HG02885 (cell line): Measurements from ENCODE around the gene STRBP.

Source experiments
- ATAC-seq: cut with Tn5 transposase; IDR thresholded peaks from one replicate; pipeline ENCODE4 v1.9.1; 2021; ENCODE audit warnings: mild to moderate bottlenecking; ENCODE audit not compliant: unreplicated experiment, poor library complexity

STRBP gene

DNA sequence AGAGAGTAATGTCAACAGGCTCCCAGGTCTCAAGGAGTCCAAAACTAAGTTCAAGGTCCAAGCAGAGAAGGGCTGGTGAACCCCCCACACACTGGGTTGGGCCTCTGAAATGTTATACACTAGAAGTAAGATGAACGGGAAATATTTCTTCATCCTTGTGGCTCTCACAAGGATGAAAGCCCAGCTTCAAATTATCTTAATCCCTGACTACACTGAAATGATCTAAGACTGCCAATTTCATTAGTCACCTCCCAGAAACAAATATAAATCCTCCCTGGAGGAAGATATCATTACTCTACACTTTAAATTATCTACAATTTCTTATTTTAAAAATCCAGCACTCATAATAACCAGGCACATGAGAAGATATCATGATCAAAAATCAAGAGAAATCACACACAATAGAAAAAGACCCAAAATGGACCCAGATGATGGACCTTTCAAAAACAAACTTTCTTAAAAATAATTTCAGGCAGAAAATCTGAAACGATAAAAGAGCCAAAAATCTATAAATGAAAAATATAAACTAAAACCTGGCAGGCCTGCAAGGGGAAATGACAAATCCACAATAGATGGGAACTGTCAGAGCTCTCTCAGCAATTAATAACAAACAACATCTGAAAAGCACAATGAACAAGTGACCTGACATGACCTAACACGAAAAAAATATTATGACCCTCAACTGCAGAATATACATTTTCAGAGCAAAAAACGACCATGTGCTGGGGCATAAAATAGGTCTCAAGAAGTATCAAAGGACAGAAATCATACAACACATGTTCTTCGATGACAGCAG is 117.5 kb downstream of the STRBP start:
- ATAC-seq: no peak

DNA sequence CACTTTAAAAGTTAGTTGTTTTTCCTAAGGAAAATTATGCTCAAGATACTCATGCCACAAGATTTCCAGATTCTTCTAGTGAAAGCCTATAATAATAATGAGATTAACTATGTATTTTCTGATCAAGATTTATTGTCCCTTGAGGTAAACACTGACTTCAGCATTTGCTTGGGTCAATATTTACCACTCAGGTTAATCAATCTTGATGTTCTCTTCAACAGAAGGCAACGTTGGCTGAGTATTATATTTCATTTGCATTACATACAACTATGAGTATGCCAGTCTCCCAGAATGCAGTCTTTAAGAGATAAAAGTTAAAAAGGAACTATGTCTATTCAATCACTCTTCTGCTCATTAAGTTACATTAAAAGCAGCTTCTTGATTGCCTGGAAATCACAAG is 119.3 kb downstream of the STRBP start:
- ATAC-seq: no peak

DNA sequence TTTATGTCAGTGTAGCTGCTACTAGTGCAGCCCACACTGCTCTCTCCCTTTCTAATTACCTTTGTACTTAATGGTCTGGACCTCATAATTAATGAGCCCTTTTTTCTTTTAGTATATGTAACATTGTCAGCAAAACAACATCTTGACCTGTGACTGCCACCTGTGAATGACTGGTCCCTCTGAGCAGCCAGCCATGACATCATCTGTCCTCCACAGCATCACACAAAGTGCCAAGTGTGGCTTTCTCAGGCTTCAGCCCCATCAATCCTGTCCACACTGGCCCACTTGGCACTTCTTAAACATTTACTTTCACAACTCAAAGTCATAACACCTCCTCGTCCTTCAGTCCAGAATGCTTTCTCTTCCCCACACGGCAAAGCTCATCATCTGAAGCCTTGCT is 130.2 kb downstream of the STRBP start:
- ATAC-seq: no peak

DNA sequence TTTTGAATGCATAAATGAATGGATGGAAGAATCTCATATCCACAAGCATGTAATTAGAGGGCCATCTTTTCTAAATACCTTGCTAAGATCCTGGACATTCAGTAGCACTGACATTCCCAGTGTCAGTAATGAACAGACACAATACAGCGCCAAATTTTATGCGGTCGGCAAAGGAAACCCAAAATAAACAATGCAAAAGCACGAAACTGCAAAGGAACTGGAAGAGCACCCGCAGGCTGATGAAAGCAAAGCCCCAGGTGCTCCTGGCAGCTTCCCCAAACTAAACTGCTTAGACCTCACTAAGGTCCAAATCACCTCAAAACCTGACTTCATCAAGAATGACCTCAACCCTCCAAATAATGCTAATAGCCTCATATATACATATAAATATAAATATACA is 133.0 kb downstream of the STRBP start:
- ATAC-seq: no peak

DNA sequence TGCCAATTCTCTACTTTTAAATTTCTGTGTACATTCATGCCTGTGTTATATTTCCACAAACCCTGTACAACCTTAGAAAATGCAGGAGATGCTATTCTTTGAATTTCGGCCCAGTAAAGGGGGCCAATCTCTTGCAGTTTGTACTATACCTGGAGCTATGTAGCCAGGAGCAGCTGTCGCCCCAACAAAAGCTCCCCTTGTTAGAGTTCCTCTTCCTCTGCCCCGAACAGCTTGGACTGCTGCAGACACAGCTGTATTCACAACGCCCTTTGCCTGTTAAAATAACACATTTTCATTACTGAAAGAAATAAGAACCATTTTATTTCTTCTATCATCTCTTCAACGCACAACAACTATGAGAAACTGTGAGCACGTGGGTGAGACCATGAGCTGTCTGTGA is 135.7 kb downstream of the STRBP start:
- ATAC-seq: no peak

DNA sequence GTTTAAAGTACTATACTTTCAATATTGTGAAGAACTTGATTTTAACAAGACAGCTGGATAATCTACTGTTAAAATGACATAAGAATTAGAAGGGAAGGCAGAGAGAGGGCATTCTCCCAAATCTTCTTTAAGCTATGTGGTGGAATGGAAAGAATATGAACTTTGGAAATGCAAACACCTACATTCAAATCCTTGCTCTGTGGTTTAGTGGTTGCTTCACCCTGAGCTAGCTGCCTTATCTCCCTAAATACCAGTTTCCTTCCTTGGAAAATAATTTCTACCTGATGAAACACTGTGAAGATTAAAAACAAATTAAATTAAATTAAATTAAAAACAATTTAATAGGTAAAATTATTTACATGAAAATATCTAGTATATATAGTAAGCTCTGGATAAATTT is 136.4 kb downstream of the STRBP start:
- ATAC-seq: no peak

DNA sequence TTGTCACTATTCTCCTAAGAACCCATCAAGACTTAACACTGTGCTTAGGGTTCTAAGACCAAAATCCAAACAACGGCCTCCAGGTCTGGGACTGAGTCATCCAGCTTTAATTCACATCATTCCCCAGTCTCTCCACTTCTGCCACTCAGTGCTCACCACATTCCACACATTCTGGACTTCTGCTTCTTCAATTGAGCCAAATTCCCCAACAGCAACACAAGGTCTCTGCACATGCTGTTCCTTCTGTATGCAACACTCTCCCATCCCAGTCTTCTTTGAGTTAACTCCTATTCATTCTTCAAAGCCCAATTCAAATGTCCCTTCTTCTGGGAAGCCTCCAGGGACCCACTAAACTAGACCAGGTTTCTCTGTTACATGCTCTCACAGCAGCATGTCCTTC is 137.1 kb downstream of the STRBP start:
- ATAC-seq: no peak

DNA sequence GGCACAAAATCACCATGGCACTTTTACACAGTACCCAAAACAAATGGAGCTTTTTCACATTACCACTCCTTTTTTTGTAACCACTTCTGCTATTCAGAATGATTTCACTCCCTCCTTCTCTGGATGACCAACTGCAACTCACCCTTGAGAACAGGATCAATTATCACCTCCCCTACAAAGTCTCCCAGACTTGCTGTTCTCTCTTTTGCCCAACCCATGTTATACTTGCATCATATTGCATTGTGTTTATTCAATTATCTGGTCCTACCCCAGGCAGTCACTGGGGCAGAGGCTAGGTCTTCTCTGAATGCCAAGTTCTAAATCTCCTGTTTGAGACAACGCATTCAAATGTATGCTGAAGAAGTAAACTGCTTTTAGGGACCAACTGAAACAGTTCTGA is 139.0 kb downstream of the STRBP start:
- ATAC-seq: no peak

DNA sequence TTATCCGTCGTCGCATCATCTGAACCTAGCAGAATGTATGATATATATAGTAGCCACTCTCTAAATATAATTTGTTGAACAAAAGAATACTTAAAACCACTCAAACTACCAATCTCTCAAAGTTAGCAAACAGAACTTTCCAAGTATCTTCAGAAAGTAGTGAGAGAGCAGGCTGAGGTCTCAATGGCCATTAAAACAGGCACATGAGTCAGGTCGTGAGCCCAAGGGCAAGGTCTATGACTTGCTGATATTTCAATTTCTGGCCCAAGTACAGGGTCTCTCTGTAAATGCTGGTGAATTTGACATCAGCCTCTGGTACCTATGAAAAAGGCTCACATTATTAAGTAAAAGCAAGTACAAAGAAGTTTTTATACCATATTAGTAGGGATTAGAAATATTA is 139.8 kb downstream of the STRBP start:
- ATAC-seq: no peak

DNA sequence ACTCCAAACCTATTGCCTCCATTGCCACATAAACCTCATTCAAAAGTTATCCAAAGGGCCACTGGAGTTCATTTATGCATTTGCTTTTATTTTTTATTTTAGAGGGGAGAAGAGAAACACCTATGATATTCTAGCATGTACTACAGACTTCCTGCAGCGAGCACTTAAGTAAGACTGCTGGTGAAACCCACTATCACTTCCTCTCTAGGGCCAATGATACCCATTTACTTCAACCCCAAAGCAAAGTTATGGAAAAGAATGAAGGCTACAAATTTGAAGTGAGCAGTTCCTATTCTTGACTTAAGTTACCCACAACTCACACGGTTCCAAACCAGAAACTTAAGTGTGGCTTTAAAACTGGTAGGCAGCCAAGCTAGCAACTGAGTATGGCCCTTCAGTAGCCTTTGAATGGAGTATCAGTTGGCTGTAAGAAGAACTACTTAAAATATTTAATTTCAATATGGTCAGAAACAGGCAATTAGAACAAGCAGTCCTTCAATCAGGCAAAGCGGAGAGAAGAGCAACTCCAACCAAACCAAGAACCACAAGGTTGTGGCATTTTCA is 140.8 kb downstream of the STRBP start:
- ATAC-seq: no peak

DNA sequence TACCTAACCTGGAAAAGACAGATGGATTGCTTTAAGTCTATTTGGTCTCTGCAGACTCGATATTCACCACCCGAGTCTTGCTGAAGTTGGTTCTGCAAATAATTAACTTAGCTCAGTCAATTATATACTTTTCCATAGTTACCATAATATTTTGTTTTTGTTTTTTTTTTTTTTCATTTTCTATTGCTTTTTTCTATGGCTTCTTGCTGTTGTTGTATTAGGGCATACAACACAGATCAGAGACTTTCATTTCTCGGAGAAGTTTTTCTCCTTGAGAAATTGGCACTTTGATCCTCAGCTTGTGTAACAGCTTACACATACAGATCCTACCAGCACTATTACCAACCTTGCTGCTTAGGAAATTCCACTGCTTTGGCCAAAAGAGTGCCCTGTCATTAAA is 146.9 kb downstream of the STRBP start:
- ATAC-seq: no peak

DNA sequence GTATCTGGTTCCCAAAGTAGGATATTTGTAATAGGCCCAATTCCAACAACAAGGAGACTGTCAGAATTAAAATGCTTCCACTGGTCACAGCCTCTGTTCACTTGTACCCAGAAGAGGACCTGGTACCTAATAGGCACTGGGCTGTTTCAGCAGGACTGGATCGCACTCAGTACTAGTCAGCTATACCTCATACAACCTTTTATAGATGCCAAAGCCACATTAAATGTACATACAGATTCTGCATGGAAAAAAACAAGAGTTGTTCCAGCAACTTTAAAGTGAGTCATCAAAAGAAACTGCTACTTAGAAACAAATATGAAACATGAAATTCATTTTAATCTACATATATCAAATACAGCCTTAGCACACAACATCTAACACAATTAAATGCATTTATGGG is 147.4 kb downstream of the STRBP start:
- ATAC-seq: no peak

DNA sequence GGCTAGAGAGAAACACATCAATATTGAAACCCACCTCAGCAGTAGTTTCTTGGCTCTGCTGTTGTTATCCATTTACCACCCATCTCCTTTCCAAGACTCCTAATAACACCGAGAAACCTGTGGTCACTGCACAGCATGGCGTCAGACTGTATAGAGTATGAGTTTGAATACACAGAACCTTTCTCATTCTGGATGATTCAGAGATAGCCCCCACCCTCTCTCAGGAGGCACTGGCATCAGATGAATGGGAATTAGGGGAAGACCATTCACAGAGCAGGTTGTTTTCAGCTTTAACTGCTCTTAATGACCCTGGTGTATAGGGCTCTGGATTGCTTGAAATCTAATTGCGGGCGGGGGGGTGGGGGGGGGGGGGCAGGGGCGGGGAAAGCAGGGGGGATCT is 148.3 kb downstream of the STRBP start:
- ATAC-seq: no peak

DNA sequence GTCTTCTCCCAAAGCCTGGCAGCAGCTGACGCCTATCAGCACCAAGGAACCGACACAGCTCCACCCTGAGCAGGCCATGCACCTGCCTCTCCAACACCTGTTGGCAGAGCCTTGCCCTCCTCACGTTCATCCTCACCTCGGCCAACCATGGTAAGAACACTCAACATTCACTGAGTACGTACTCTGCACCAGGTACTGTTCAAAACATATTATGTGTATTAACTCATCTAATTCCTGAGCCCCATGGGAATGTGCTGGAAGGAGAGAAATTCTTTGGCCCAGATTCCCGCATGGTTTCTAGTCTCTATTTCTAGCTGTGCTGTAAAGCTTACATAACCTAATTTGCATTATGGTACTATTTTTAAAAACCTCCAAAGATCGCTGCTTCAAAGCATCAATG is 148.8 kb downstream of the STRBP start:
- no peak for ATAC-seq

DNA sequence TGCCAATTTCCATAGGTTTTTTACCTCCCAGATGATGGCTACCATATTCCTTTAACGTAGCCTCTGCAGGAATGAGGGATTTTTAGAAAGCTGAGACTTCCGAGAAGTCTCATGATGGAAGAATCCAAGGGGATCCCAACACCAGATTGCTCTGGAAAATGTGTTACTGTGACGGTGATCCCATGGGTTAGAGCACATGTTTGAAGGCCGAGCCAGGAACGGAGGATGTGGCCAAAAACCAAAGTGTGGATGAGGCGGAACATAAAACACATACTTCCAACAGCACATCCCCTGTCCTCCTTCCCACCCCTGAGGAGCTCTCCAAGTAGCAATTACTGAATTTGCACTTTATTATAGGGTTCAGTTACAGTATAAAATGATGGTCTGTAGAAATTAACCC is 152.3 kb downstream of the STRBP start:
- no peak for ATAC-seq

DNA sequence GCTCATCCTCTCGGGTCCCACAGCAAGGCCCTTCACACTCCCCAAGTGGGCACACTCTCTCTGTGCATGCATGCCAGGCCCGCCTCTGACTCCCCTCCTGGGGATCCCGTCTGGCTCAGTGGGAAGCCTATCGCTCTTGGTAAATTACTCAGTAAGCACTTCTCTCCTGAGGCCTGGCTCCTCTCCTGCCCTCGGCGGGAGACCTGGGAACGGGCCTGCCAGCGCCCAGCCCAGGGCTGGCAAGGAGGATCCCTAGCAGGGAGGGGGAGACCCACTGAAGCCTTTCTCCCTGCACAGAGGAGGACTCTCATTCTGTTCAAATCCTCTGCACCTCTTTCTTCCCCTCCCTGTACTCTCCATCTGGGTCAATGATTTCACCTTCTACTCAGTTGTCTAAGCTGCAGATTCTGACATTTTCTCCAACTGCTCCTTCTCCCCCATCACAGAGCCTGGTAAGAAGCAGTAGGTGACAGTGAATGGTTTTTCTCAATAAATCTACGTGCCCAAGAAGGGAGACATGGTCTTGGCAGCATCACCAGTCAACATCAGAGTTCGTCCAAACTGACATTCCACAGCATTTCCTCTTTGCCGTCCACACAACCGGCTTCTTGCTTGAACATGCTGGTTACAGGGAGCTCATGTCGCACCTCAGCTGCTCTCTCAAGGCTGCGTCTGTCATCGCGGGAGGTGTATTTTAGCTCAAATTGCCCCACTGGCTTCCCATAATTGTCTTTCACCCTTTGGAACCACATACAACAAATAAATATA is 153.1 kb downstream of the STRBP start:
- no peak for ATAC-seq

DNA sequence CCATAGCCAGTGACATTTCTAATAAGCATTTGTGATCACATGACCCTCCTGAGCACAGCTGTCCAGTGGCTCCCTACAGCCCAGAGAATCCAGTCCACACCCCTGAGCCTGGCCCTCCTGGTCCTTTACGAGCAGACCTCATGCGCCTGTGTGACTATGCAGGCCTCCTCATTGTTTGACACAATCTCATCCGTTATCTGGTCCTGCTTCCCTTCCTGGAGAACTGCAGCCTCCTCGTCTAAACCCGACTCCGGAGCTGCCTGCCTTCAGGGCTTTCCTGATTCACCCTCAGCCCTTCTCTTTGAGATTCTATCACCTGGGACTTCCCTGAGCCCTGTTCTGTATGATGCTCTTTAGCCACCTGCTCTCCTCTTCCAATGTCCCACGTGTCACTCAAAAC is 155.2 kb downstream of the STRBP start:
- ATAC-seq: no peak

DNA sequence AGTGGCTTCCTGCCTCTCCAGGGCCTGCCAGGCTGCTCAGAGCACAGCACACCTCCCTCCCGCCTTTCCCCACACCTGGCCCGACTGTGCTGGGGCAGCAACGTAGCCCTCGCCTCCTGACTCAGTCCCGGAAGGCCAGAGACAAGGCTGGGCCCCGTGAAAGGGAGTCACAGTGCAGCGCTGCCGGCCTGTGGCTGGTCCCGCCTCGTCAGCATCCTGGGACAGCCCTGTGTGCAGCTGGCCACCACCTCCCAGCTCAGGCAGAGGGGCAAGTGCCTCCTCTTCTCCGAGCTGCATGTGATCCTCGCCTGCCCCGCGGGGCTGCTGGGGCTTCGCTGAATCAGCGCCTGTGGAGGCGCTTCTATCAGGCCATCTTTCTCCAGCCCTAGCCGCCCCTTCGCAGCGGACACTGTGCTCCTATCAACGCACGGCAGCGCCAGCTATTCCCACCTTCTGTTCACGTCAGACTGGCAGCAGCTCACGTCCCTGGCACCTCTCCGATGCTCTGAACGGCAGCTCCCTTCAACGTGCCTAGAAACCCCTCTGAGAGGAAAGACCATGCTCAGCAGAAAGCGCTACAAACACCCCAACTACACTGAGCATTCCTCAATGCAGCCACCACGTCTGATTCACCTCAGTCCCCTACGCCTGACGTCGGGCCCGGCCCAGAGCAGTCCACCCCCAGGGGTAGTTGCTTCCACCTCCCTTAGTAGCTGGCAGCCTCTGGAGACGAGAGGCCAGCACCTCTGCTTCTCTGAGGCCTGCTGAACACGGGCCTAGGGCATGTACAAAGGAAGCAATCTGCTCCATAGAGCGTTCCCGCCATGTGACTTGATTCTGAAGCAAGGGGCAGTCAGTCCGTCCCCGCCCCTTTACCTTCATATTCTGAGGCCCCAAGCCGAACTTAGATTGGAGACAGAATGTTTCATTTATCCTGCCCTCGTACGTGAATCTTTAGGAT is 156.1 kb downstream of the STRBP start:
- ATAC-seq: no peak

DNA sequence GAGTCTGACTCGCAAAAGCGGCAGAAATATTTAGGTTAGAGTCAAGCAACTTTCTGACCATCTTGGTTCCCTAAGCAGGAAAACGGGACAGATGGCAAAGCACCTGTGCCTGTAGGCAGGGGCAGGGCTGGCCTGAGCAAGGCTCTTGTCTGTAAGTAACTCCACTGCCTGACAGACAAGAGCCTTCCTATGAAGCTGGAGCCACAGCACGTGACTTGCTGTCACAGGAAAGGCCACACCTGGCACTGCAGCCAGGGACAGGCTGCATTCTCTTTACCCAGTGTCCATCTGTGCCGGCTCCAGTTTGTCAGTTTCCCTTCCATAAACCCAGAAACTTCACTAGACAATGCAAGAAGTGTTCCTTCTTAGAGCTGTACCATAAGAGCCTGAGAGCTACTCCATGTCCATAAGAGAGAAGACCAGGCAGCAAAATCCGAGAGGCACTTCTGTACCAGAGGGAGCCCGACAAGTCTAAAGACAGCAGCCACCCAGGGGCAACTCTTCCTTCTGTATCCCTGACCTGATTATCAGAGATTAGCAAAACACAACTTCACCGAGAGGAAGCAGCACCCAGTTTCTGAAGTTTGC is 156.9 kb downstream of the STRBP start:
- no peak for ATAC-seq
